Lower leg skin (tissue), 3 donors: Measurements from ENCODE around the gene GEMIN4.

Experiments
- CTCF ChIP-seq, 3 donors: fragments of 450-650 bp; IDR thresholded peaks; one replicate each; pipeline ENCODE4 v1.5.1; 2016; ENCODE audit warnings: antibody characterized with exemption in 3 of 3, mild to moderate bottlenecking in 3 of 3, moderate library complexity in 2 of 3
- POLR2A ChIP-seq, 2 donors: fragments of 450-650 bp; IDR thresholded peaks; one replicate each; pipeline ENCODE4 v1.6.1; 2016 to 2017; ENCODE audit warnings: antibody characterized with exemption in 2 of 2, mild to moderate bottlenecking in 1 of 2, moderate library complexity in 1 of 2

DNA sequence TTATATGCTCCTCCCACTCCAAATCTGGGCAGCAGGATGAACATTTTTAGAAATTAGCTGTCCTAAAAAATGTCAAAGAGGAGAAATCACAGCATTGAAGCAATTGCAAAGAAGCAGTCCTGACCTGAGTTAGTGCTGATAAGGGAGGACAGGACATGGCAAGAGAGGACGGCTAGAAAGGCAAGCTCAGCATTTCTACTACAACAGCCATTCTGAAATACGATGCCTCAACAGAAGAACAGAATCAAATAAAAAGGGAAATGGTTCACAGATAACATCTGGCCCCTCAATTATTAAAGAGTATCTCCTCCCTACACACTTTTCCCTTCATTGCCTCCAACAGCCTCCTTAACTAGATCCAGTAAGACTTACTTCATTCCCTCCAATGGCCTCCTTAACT lies 55.7 kb downstream of the GEMIN4 start:
- no peak for TF ChIP-seq CTCF (IDR thresholded peaks at IDR 0.05)
- no peak for TF ChIP-seq POLR2A (IDR thresholded peaks at IDR 0.05)
